Endothelial cell of umbilical vein (primary cell): ENCODE measurements around the gene TNFRSF1A. TPM values are rescaled to one million over a fixed set of nuclear protein-coding genes. Genes with fewer than 3 reads are reported as not detected.

Experiments used
- BruUV-seq: library from RNA; stranded (reverse); fragments of 400-500 nt; replicated peaks from 2 replicates; lab custom pipeline; 2021; lab: Mats Ljungman, UMichigan
- CTCF ChIA-PET: fragments of 300-600, 350-600 bp; sonication (Branson Sonifier 250); formaldehyde crosslinking; loops from one replicate; lab custom pipeline; 2021; ENCODE audit warnings: antibody characterized with exemption, inconsistent platforms; lab: Charles Lee
- POLR2A ChIA-PET: fragments of 300-600, 350-600 bp; sonication (Branson Sonifier 250); formaldehyde crosslinking; loops from one replicate; lab custom pipeline; 2021; ENCODE audit warnings: antibody characterized with exemption, inconsistent platforms; lab: Charles Lee
- DNase-seq: peaks from one replicate; pipeline ENCODE4 v3.0.0-alpha.2; 2011; ENCODE audit warnings: low read depth, low spot score
- FAIRE-seq: peaks from 2 replicates; lab custom pipeline; 2011; peaks lifted over from hg19 to GRCh38; lab: Jason Lieb, UNC
- H2AFZ ChIP-seq: 2 replicates; pipeline ENCODE4 v1.6.0; 2012; ENCODE audit warnings: low read depth, low read length, control low read depth, inconsistent platforms
- H3K27ac ChIP-seq: 2 replicates; pipeline ENCODE4 v1.5.1; 2011; ENCODE audit warnings: low read depth, mild to moderate bottlenecking, control low read depth, low read length, moderate library complexity; ENCODE audit not compliant: insufficient read depth
- H3K27me3 ChIP-seq, 2 experiments: 2 replicates each; pipeline versions ENCODE4 v1.6.0 to v1.6.1; 2011; ENCODE audit warnings: low read length in 2 of 2, mixed read lengths in 1 of 2; ENCODE audit not compliant: control insufficient read depth in 2 of 2, insufficient read depth in 2 of 2
- H3K36me3 ChIP-seq, 2 experiments: 2 replicates in 1 of 2; 3 replicates in 1 of 2; pipeline ENCODE4 v1.5.1; 2011; ENCODE audit warnings: low read length in 2 of 2, mild to moderate bottlenecking in 1 of 2, moderate library complexity in 1 of 2; ENCODE audit not compliant: control insufficient read depth in 2 of 2, insufficient read depth in 2 of 2; ENCODE audit errors: extremely low read depth in 1 of 2
- H3K4me1 ChIP-seq: 3 replicates; pipeline ENCODE4 v1.5.1; 2011; ENCODE audit warnings: mild to moderate bottlenecking, low read length; ENCODE audit not compliant: control insufficient read depth, insufficient read depth; ENCODE audit errors: extremely low read depth
- H3K4me2 ChIP-seq: 2 replicates; pipeline ENCODE4 v1.6.1; 2011; ENCODE audit warnings: low read length, control low read depth, mixed read lengths; ENCODE audit not compliant: insufficient read depth
- H3K4me3 ChIP-seq, 3 experiments: fragments of 200-600 bp in 1 of 3; sonication (generic), shearing (Covaris generic) in 1 of 3; replicated peaks in 1 of 3; 2 replicates each; pipeline ENCODE4 v1.5.1; 2011 to 2016; ENCODE audit warnings: control low read depth in 3 of 3, low read length in 3 of 3, mild to moderate bottlenecking in 2 of 3, inconsistent platforms in 1 of 3, low read depth in 1 of 3, moderate library complexity in 1 of 3; ENCODE audit not compliant: insufficient read depth in 1 of 3
- H3K79me2 ChIP-seq: 2 replicates; pipeline ENCODE4 v1.6.0; 2012; ENCODE audit warnings: low read length, inconsistent platforms; ENCODE audit not compliant: control insufficient read depth, insufficient read depth
- H3K9ac ChIP-seq: replicated peaks from 2 replicates; pipeline ENCODE3; 2011; ENCODE audit warnings: low read length, control low read depth; ENCODE audit not compliant: insufficient read depth; ENCODE audit errors: extremely low read depth
- H3K9me1 ChIP-seq: replicated peaks from 3 replicates; pipeline ENCODE4 v1.6.0; 2011; ENCODE audit warnings: mild to moderate bottlenecking, low read length; ENCODE audit not compliant: control insufficient read depth, insufficient read depth; ENCODE audit errors: extremely low read depth
- H3K9me3 ChIP-seq: replicated peaks from 2 replicates; pipeline ENCODE4 v1.5.1; 2012; ENCODE audit warnings: low read length, inconsistent platforms; ENCODE audit not compliant: control insufficient read depth, insufficient read depth
- H4K20me1 ChIP-seq: replicated peaks from 2 replicates; pipeline ENCODE3; 2011; ENCODE audit warnings: mild to moderate bottlenecking, low read length; ENCODE audit not compliant: control insufficient read depth, insufficient read depth; ENCODE audit errors: extremely low read depth
- CTCF ChIP-seq, 2 donors: IDR thresholded peaks; 1 replicate in 1 of 2; 2 replicates in 1 of 2; pipeline ENCODE4 v1.5.1; 2011; ENCODE audit warnings: low read length in 2 of 2, mild to moderate bottlenecking in 2 of 2, moderate library complexity in 2 of 2, control low read depth in 1 of 2, inconsistent platforms in 1 of 2, low read depth in 1 of 2; ENCODE audit not compliant: insufficient read depth in 1 of 2; ENCODE audit errors: extremely low read depth in 1 of 2
- EZH2 ChIP-seq: IDR thresholded peaks from 2 replicates; pipeline ENCODE4 v1.6.1; 2012; ENCODE audit warnings: borderline replicate concordance, low read depth, mild to moderate bottlenecking, moderate library complexity, low read length, inconsistent platforms; ENCODE audit not compliant: severe bottlenecking
- FOS ChIP-seq: IDR thresholded peaks from 2 replicates; pipeline ENCODE4 v1.6.1; 2011; ENCODE audit warnings: mild to moderate bottlenecking, low read length, moderate library complexity, borderline replicate concordance; ENCODE audit not compliant: insufficient read depth
- GATA2 ChIP-seq: IDR thresholded peaks from 2 replicates; pipeline ENCODE4 v1.7.0; 2011; ENCODE audit warnings: low read depth, mild to moderate bottlenecking, moderate library complexity, mixed read lengths, low read length; ENCODE audit not compliant: insufficient read length, insufficient read depth
- JUN ChIP-seq: IDR thresholded peaks from 2 replicates; pipeline ENCODE4 v1.6.1; 2011; ENCODE audit warnings: borderline replicate concordance, low read depth; ENCODE audit not compliant: insufficient read length, insufficient read depth
- MAX ChIP-seq: IDR thresholded peaks from 2 replicates; pipeline ENCODE4 v1.6.1; 2011; ENCODE audit not compliant: insufficient read depth, insufficient read length
- POLR2A ChIP-seq: IDR thresholded peaks from 2 replicates; pipeline ENCODE4 v1.6.1; 2012; ENCODE audit warnings: low read depth, mild to moderate bottlenecking, control low read depth, low read length
- dilution Hi-C: fragments of 300-500 bp; cut with MboI; formaldehyde crosslinking; loops from one replicate; pipeline ENCODE4 v1.15.0; 2019; ENCODE audit warnings: low sequenced_read_pairs; ENCODE audit not compliant: extremely low pct_ligation_motif_present
- intact Hi-C: fragments of 100-400 bp; cut with micrococcal nuclease; formaldehyde crosslinking; loops from one replicate; pipeline ENCODE4 v1.10.0; 2022
- polyA plus RNA-seq, 4 experiments: library from polyadenylated mRNA; depleted of rRNA in 3 of 4; stranded (reverse) in 3 of 4; unstranded in 1 of 4; fragments of >200 nt; gene quantifications; 2 replicates each; pipeline versions ENCODE4 v1.2.1 to v1.2.3, GENCODE V29; 2011 to 2012; ENCODE audit warnings: missing spikeins in 1 of 4
- total RNA-seq: library from RNA; stranded (reverse); gene quantifications from 2 replicates; pipeline ENCODE4 v1.2.3, GENCODE V29; 2021

The TNFRSF1A gene
- total and polyA plus RNA-seq, 2 donors (not counting 3 experiments of a cell fraction or from before 2014, with no cell fraction given) = 86.5 to 98.2 TPM

- H3K79me2 ChIP-seq = no peaks in the 10 kb centered on the region
- BruUV-seq = no TSS peak
- no peak overlapping the region for H3K4me3 ChIP-seq
- dilution Hi-C loops (no loop called here), intact Hi-C loops (no loop called here)
- CTCF ChIA-PET = interaction anchor here (1.2 to 3.5 kb wide), 2 partner anchors 11 to 20 kb away, joined by 4 to 7 read pairs; no protein-coding TSS in a partner anchor
- H3K4me2 ChIP-seq = no peak overlapping the region
- DNase-seq (no peak), FAIRE-seq (no peak)
- no peaks in the 10 kb centered on the region for H3K9me3 ChIP-seq
- no peaks in the 10 kb centered on the region for H4K20me1 ChIP-seq
- TF ChIP-seq FOS = no peak
- no peak for TF ChIP-seq MAX
- TF ChIP-seq GATA2 = no peak
- no peak for TF ChIP-seq EZH2
- TF ChIP-seq CTCF (IDR thresholded peaks at IDR 0.05; ENCODE audit: extremely low read depth in 1 of 2, insufficient read depth in 1 of 2, low read depth in 1 of 2, low read length in 2 of 2) = no peak
- TF ChIP-seq JUN = no peak
- no peak for TF ChIP-seq POLR2A
- no peak overlapping the region for H3K27ac ChIP-seq
- no peaks in the 10 kb centered on the region for H3K9me1 ChIP-seq
- H3K4me1 ChIP-seq = no peaks in the 10 kb centered on the region
- H3K9ac ChIP-seq = no peak overlapping the region
- no peak overlapping the region for H2AFZ ChIP-seq
- peaks cover 0 to 7% of the 10 kb centered on the region in 2 experiments for H3K27me3 ChIP-seq
- POLR2A ChIA-PET = no interaction called here
- no peaks in the 10 kb centered on the region for H3K36me3 ChIP-seq
These were observed 39.3 kb downstream of the TNFRSF1A start for GRCh38 chr12:6302621-6303020.
